Activated naive CD8-positive, alpha-beta T cell (primary cell): ENCODE measurements around the gene OVOL1.

Experiments
- H3K27ac Mint-ChIP-seq: one replicate; pipeline ENCODE4 v1.8.0; 2021; ENCODE audit warnings: mixed read lengths
- H3K27me3 Mint-ChIP-seq: one replicate; pipeline ENCODE4 v1.8.0; 2021; ENCODE audit warnings: mixed read lengths
- H3K36me3 Mint-ChIP-seq: one replicate; pipeline ENCODE4 v1.8.0; 2021; ENCODE audit warnings: mixed read lengths
- H3K4me1 Mint-ChIP-seq: one replicate; pipeline ENCODE4 v1.8.0; 2021; ENCODE audit warnings: low read depth, mixed read lengths
- H3K4me3 Mint-ChIP-seq: one replicate; pipeline ENCODE4 v1.8.0; 2021; ENCODE audit warnings: mild to moderate bottlenecking, mixed read lengths
- H3K9me3 Mint-ChIP-seq: one replicate; pipeline ENCODE4 v1.8.0; 2021; ENCODE audit warnings: low read depth, mixed read lengths

OVOL1 gene

GRCh38 chr11:65771589-65772112 lies 15.2 kb upstream of the OVOL1 start:
- peaks cover 16% of the 10 kb centered on the region for H3K4me1 Mint-ChIP-seq
- H3K9me3 Mint-ChIP-seq, result no peaks in the 10 kb centered on the region
- no peak overlapping the region for H3K4me3 Mint-ChIP-seq
- H3K27me3 Mint-ChIP-seq, result no peaks in the 10 kb centered on the region
- peaks cover 3% of the 10 kb centered on the region for H3K36me3 Mint-ChIP-seq
- H3K27ac Mint-ChIP-seq, result no peak overlapping the region

GRCh38 chr11:65773784-65774411 lies 13.0 kb upstream of the OVOL1 start:
- no peak overlapping the region for H3K4me3 Mint-ChIP-seq
- H3K9me3 Mint-ChIP-seq, result no peaks in the 10 kb centered on the region
- H3K4me1 Mint-ChIP-seq, result peaks cover 21% of the 10 kb centered on the region
- H3K36me3 Mint-ChIP-seq, result peaks cover 3% of the 10 kb centered on the region
- no peaks in the 10 kb centered on the region for H3K27me3 Mint-ChIP-seq
- no peak overlapping the region for H3K27ac Mint-ChIP-seq

- Mint-ChIP-seq H3K4me3 (no peak overlapping the region), H3K36me3 (peaks cover under 1% of the 10 kb centered on the region), H3K27me3 (no peaks in the 10 kb centered on the region), H3K27ac (no peak overlapping the region), H3K4me1 (peaks cover 21% of the 10 kb centered on the region), H3K9me3 (no peaks in the 10 kb centered on the region)
Measured at GRCh38 chr11:65774525-65775306, 12.1 kb upstream of the OVOL1 start.

GRCh38 chr11:65776196-65776595 lies 10.7 kb upstream of the OVOL1 start:
- Mint-ChIP-seq H3K4me3 (no peak overlapping the region), H3K9me3 (no peaks in the 10 kb centered on the region), H3K27me3 (no peaks in the 10 kb centered on the region), H3K36me3 (no peaks in the 10 kb centered on the region), H3K4me1 (peaks cover 18% of the 10 kb centered on the region), H3K27ac (no peak overlapping the region)

- H3K4me1 Mint-ChIP-seq, result peaks cover 18% of the 10 kb centered on the region
- no peaks in the 10 kb centered on the region for H3K27me3 Mint-ChIP-seq
- H3K27ac Mint-ChIP-seq, result peak overlapping the region; percentile 28
- H3K4me3 Mint-ChIP-seq, result no peak overlapping the region
- no peaks in the 10 kb centered on the region for H3K9me3 Mint-ChIP-seq
- H3K36me3 Mint-ChIP-seq, result no peaks in the 10 kb centered on the region
Measured at GRCh38 chr11:65776710-65777141, 10.1 kb upstream of the OVOL1 start.

GRCh38 chr11:65777241-65777640 lies 9.6 kb upstream of the OVOL1 start:
- H3K27ac Mint-ChIP-seq, result peak overlapping the region; percentile 28
- peaks cover 18% of the 10 kb centered on the region for H3K4me1 Mint-ChIP-seq
- no peak overlapping the region for H3K4me3 Mint-ChIP-seq
- H3K36me3 Mint-ChIP-seq, result no peaks in the 10 kb centered on the region
- H3K9me3 Mint-ChIP-seq, result no peaks in the 10 kb centered on the region
- H3K27me3 Mint-ChIP-seq, result no peaks in the 10 kb centered on the region

- Mint-ChIP-seq H3K27ac (no peak overlapping the region), H3K4me1 (peaks cover 18% of the 10 kb centered on the region), H3K4me3 (peak overlapping the region; percentile 20)
Measured at GRCh38 chr11:65777821-65778361, 9.0 kb upstream of the OVOL1 start.

GRCh38 chr11:65778431-65778900 lies 8.4 kb upstream of the OVOL1 start:
- Mint-ChIP-seq H3K36me3 (no peaks in the 10 kb centered on the region), H3K9me3 (no peaks in the 10 kb centered on the region), H3K27me3 (peaks cover 2% of the 10 kb centered on the region), H3K4me1 (peaks cover 18% of the 10 kb centered on the region), H3K4me3 (no peak overlapping the region), H3K27ac (no peak overlapping the region)

More at GRCh38 chr11:65777821-65778361, 9.0 kb upstream of the OVOL1 start:
- H3K36me3 Mint-ChIP-seq, result no peaks in the 10 kb centered on the region
- no peaks in the 10 kb centered on the region for H3K27me3 Mint-ChIP-seq
- no peaks in the 10 kb centered on the region for H3K9me3 Mint-ChIP-seq

GRCh38 chr11:65778901-65779668 lies 7.8 kb upstream of the OVOL1 start:
- no peaks in the 10 kb centered on the region for H3K36me3 Mint-ChIP-seq
- H3K27me3 Mint-ChIP-seq, result peaks cover 2% of the 10 kb centered on the region
- H3K4me3 Mint-ChIP-seq, result peak overlapping the region; percentile 69
- peaks cover 15% of the 10 kb centered on the region for H3K4me1 Mint-ChIP-seq
- H3K9me3 Mint-ChIP-seq, result no peaks in the 10 kb centered on the region
- H3K27ac Mint-ChIP-seq, result no peak overlapping the region

GRCh38 chr11:65779669-65779918 lies 7.3 kb upstream of the OVOL1 start:
- peaks cover 2% of the 10 kb centered on the region for H3K27me3 Mint-ChIP-seq
- no peaks in the 10 kb centered on the region for H3K9me3 Mint-ChIP-seq
- peak overlapping the region; percentile 80 for H3K4me3 Mint-ChIP-seq
- no peak overlapping the region for H3K27ac Mint-ChIP-seq
- no peaks in the 10 kb centered on the region for H3K36me3 Mint-ChIP-seq
- H3K4me1 Mint-ChIP-seq, result peaks cover 15% of the 10 kb centered on the region

- no peaks in the 10 kb centered on the region for H3K9me3 Mint-ChIP-seq
- peaks cover 15% of the 10 kb centered on the region for H3K4me1 Mint-ChIP-seq
- H3K4me3 Mint-ChIP-seq, result peak overlapping the region; percentile 80
- no peak overlapping the region for H3K27ac Mint-ChIP-seq
- peaks cover 2% of the 10 kb centered on the region for H3K27me3 Mint-ChIP-seq
- no peaks in the 10 kb centered on the region for H3K36me3 Mint-ChIP-seq
Measured at GRCh38 chr11:65779919-65780769, 6.7 kb upstream of the OVOL1 start.

GRCh38 chr11:65780770-65781151 lies 6.1 kb upstream of the OVOL1 start, which contains the start of gene AP5B1:
Gene AP5B1, minus strand, starts transcription at chr11:65780976. Its CDS starts 385 bp downstream, at chr11:65780591.
- H3K4me3 Mint-ChIP-seq, result peak within 1 kb of the TSS; percentile 80
- peaks cover 2% of the 10 kb centered on the region for H3K27me3 Mint-ChIP-seq
- peaks cover 21% of the 10 kb centered on the region for H3K4me1 Mint-ChIP-seq
- H3K36me3 Mint-ChIP-seq, result no peaks in the 10 kb centered on the region
- H3K27ac Mint-ChIP-seq, result no peak within 1 kb of the TSS
- H3K9me3 Mint-ChIP-seq, result no peaks in the 10 kb centered on the region

- H3K27me3 Mint-ChIP-seq, result peaks cover 2% of the 10 kb centered on the region
- H3K4me3 Mint-ChIP-seq, result peak overlapping the region; percentile 27
- peaks cover 20% of the 10 kb centered on the region for H3K4me1 Mint-ChIP-seq
- no peaks in the 10 kb centered on the region for H3K36me3 Mint-ChIP-seq
- H3K9me3 Mint-ChIP-seq, result no peaks in the 10 kb centered on the region
- no peak overlapping the region for H3K27ac Mint-ChIP-seq
Measured at GRCh38 chr11:65781152-65781961, 5.5 kb upstream of the OVOL1 start.
